Subcutaneous abdominal adipose tissue (tissue), 5 donors: Measurements from ENCODE around the gene NDUFAF7.
"Not testable (repeated sequence)": the region's sequence is repeated elsewhere in the genome, so short reads cannot be mapped to it uniquely, and the experiment has no call there.

Experiments used
- H3K27ac ChIP-seq: one replicate; pipeline ENCODE4 v1.7.0; 2013; ENCODE audit warnings: low read depth, mild to moderate bottlenecking, inconsistent platforms, low read length, moderate library complexity
- H3K27me3 ChIP-seq, 5 donors: one replicate each; pipeline ENCODE4 v1.7.0; 2013; ENCODE audit warnings: low read length in 5 of 5, inconsistent platforms in 1 of 5; ENCODE audit not compliant: control insufficient read depth in 5 of 5, insufficient read depth in 4 of 5
- H3K36me3 ChIP-seq, 5 donors: one replicate each; pipeline ENCODE4 v1.7.0; 2013; ENCODE audit warnings: low read length in 5 of 5; ENCODE audit not compliant: control insufficient read depth in 5 of 5, insufficient read depth in 5 of 5
- H3K4me1 ChIP-seq, 5 donors: one replicate each; pipeline ENCODE4 v1.7.0; 2013; ENCODE audit warnings: low read length in 5 of 5, mild to moderate bottlenecking in 3 of 5, moderate library complexity in 1 of 5; ENCODE audit not compliant: control insufficient read depth in 5 of 5, insufficient read depth in 5 of 5
- H3K4me3 ChIP-seq, 5 donors: one replicate each; pipeline ENCODE4 v1.7.0; 2013; ENCODE audit warnings: low read length in 5 of 5, low read depth in 1 of 5
- H3K9ac ChIP-seq, 5 donors: one replicate each; pipeline ENCODE4 v1.7.0; 2013; ENCODE audit warnings: low read length in 5 of 5, mild to moderate bottlenecking in 4 of 5, moderate library complexity in 3 of 5
- H3K9me3 ChIP-seq, 5 donors: one replicate each; pipeline ENCODE4 v1.7.0; 2013; ENCODE audit warnings: low read length in 5 of 5; ENCODE audit not compliant: control insufficient read depth in 5 of 5
- donor health status: healthy.
- donor health status: healthy.
- donor health status: healthy.
- donor health status: healthy.
- donor health status: healthy.

The NDUFAF7 gene

GRCh38 chr2:37196320-37197195, 34.9 kb upstream of the NDUFAF7 start, which contains the start of gene CEBPZOS:
CEBPZOS (plus strand) TSS chr2:37196496; CDS start chr2:37199705, 3,209 bp downstream.
- no peaks in the 10 kb centered on the region for H3K9me3 ChIP-seq
- H3K27me3 ChIP-seq, result no peaks in the 10 kb centered on the region
- peak within 1 kb of the TSS; percentile 77 to 94 (median 85) for H3K4me3 ChIP-seq
- peaks cover 4 to 12% (median 9%) of the 10 kb centered on the region in 5 donors for H3K36me3 ChIP-seq
- H3K4me1 ChIP-seq, result peaks cover 0 to 20% (median 16%) of the 10 kb centered on the region in 5 donors
- H3K9ac ChIP-seq, result peak within 1 kb of the TSS; percentile 68 to 96 (median 87)
- H3K27ac ChIP-seq, result peak within 1 kb of the TSS; percentile 91

DNA sequence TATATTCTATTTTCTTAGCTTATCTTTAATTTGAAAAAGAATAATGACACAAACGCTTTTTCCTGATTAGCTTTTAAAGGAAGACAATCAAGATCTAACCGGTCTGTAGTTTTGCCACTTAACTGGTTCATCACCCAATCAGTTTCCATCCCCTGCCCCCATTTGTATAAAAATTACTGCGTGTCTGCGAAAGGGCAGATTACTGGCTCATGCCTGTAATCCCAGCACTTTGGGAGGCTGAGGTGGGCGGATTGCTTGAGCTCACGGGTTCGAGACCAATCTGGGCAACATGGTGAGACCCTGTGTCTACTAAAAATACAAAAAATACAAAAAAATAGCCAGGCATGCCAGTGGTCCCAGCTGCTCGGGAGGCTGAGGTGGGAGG, 32.8 kb upstream of the NDUFAF7 start:
- Histone ChIP-seq H3K4me1 (peaks cover 0 to 20% (median 16%) of the 10 kb centered on the region in 5 donors), H3K9me3 (peaks cover 2 to 4% (median 3%) of the 10 kb centered on the region in 5 donors), H3K27me3 (no peaks in the 10 kb centered on the region), H3K27ac (no peak overlapping the region), H3K4me3 (no peak overlapping the region), H3K9ac (no peak overlapping the region), H3K36me3 (peaks cover 13 to 23% (median 20%) of the 10 kb centered on the region in 5 donors)

GRCh38 chr2:37201208-37201607, 30.2 kb upstream of the NDUFAF7 start:
- H3K4me1 ChIP-seq, result peaks cover 0 to 15% (median 14%) of the 10 kb centered on the region in 5 donors
- H3K9ac ChIP-seq, result no peak overlapping the region
- H3K9me3 ChIP-seq, result peaks cover 4 to 6% (median 5%) of the 10 kb centered on the region in 5 donors
- no peak overlapping the region for H3K27ac ChIP-seq
- H3K4me3 ChIP-seq, result no peak overlapping the region
- no peaks in the 10 kb centered on the region for H3K27me3 ChIP-seq
- peaks cover 27 to 46% (median 32%) of the 10 kb centered on the region in 5 donors for H3K36me3 ChIP-seq

- peaks cover 29 to 51% (median 37%) of the 10 kb centered on the region in 5 donors for H3K36me3 ChIP-seq
- H3K27me3 ChIP-seq, result no peaks in the 10 kb centered on the region
- H3K9me3 ChIP-seq, result peaks cover 4 to 8% (median 5%) of the 10 kb centered on the region in 5 donors
Observed at GRCh38 chr2:37201766-37202165, 29.7 kb upstream of the NDUFAF7 start.

GRCh38 chr2:37203708-37204107, 27.8 kb upstream of the NDUFAF7 start:
- H3K36me3 ChIP-seq, result peaks cover 33 to 56% (median 48%) of the 10 kb centered on the region in 5 donors
- H3K27ac ChIP-seq, result no peak overlapping the region
- H3K27me3 ChIP-seq, result no peaks in the 10 kb centered on the region
- no peak overlapping the region for H3K4me3 ChIP-seq
- peaks cover 0 to 2% (median 0%) of the 10 kb centered on the region in 5 donors for H3K4me1 ChIP-seq
- peaks cover 4 to 14% (median 5%) of the 10 kb centered on the region in 5 donors for H3K9me3 ChIP-seq
- H3K9ac ChIP-seq, result no peak overlapping the region

More at GRCh38 chr2:37201766-37202165, 29.7 kb upstream of the NDUFAF7 start:
- no peak overlapping the region for H3K9ac ChIP-seq
- no peak overlapping the region for H3K4me3 ChIP-seq
- H3K4me1 ChIP-seq, result peaks cover 0 to 15% (median 10%) of the 10 kb centered on the region in 5 donors
- H3K27ac ChIP-seq, result no peak overlapping the region

GRCh38 chr2:37205071-37205661, 26.3 kb upstream of the NDUFAF7 start:
- H3K9ac ChIP-seq, H3K27ac ChIP-seq, H3K4me3 ChIP-seq, H3K4me1 ChIP-seq, H3K27me3 ChIP-seq: not testable (repeated sequence)
- H3K9me3 ChIP-seq, result peaks cover 4 to 19% (median 8%) of the 10 kb centered on the region in 5 donors
- H3K36me3 ChIP-seq, result peaks cover 47 to 70% (median 63%) of the 10 kb centered on the region in 5 donors

GRCh38 chr2:37205689-37206341, 25.6 kb upstream of the NDUFAF7 start:
- H3K4me3 ChIP-seq, result no peak overlapping the region

DNA sequence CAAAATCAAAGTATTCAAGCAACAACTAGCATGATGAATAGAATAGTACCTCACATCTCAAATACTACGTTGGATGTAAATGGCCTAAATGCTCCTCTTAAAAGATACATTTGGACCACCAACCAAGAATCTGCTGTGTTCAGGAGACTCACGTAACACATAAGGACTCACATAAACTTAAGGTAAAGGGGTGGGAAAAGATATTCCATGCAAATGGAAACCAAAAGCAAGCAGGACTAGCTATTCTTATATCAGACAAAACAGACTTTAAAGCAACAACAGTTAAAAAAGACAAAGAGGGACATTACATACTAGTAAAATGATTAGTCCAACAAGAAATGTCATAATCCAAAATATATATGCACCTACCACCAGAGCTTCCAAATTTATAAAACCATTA, 24.7 kb upstream of the NDUFAF7 start:
- peaks cover 4 to 19% (median 8%) of the 10 kb centered on the region in 5 donors for H3K9me3 ChIP-seq
- not testable (repeated sequence) for H3K27me3 ChIP-seq, H3K9ac ChIP-seq, H3K4me1 ChIP-seq, H3K4me3 ChIP-seq, H3K27ac ChIP-seq
- peaks cover 55 to 73% (median 69%) of the 10 kb centered on the region in 5 donors for H3K36me3 ChIP-seq

More at GRCh38 chr2:37205689-37206341, 25.6 kb upstream of the NDUFAF7 start:
- Histone ChIP-seq H3K27ac (no peak overlapping the region), H3K27me3 (no peaks in the 10 kb centered on the region), H3K36me3 (peaks cover 53 to 73% (median 67%) of the 10 kb centered on the region in 5 donors), H3K9me3 (peaks cover 4 to 19% (median 8%) of the 10 kb centered on the region in 5 donors), H3K9ac (no peak overlapping the region), H3K4me1 (no peaks in the 10 kb centered on the region)

DNA sequence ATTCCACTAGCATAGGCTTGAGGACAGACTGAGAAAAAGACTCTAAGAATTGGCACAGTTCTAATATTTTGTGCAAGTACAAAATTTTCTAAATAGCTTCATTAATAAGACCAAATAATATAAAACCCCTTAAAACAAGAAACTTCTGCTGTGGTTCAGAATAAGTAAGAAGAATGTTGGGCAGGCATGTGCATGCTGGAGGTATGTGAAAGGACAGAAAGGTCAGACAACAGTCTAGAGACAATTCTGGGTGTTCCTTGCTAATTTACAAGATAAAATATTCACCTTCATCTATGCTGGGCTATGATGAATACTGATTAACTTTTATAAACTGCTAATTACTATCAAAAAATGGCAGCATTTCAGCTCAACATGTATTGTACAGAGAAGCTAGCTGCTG, 20.2 kb upstream of the NDUFAF7 start:
- peaks cover 52 to 78% (median 64%) of the 10 kb centered on the region in 5 donors for H3K36me3 ChIP-seq
- H3K4me1 ChIP-seq, result no peaks in the 10 kb centered on the region
- H3K4me3 ChIP-seq, result no peak overlapping the region

More for the DNA sequence above, 20.2 kb upstream of the NDUFAF7 start:
- no peak overlapping the region for H3K27ac ChIP-seq
- H3K9me3 ChIP-seq, result peaks cover 0 to 13% (median 5%) of the 10 kb centered on the region in 5 donors
- no peaks in the 10 kb centered on the region for H3K27me3 ChIP-seq
- no peak overlapping the region for H3K9ac ChIP-seq
